HG02623 (cell line): ENCODE results near the gene TLR9.
A peak's percentile ranks its signal among the peaks of the same experiment; 100 is the strongest.

ENCODE experiments used
- ATAC-seq: cut with Tn5 transposase; IDR thresholded peaks from one replicate; pipeline ENCODE4 v1.9.1; 2021; ENCODE audit warnings: moderate library complexity; ENCODE audit not compliant: unreplicated experiment

TLR9 gene

GRCh38 chr3:52232279-52233107 is 7.0 kb upstream of the TLR9 start:
- no peak for ATAC-seq

DNA sequence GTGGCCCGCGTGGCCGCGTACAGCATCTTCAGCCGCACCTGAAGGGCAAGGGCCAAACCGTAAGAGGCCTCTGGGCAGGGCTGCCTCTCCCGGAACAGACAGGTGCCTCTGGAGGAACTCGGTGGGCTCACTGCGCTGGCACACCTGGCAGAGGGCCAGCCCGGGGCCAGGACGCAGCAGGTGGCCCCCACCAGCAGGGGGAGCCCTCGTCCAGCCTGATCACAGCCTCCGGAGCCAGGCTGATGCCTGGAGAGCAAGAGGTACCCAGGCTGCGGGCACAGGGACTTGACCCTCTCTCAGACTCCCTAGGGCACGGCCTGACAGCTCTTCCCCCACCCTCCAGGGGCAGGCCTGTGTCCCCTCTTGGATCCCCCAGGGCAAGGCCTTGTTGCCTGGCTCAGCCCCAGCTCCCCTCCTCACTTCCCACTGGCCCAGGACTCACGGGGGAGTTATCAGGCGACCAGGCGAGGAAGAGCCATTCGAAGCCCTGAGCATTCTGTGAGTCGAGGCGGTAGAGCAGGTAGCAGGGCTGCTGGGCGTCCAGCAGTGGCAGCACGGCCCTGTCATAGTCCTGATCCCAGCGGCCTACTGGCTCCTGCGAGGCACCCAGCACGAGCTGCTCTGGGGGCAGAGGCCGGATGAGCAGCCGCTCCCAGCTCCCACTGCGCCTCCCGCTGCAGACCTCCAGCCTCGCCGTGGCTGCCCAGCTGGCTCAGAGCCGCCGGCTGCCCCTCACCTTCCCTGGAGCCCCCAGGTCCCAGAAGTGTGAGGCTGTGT is 6.2 kb upstream of the TLR9 start:
- ATAC-seq, result peak; percentile 45

DNA sequence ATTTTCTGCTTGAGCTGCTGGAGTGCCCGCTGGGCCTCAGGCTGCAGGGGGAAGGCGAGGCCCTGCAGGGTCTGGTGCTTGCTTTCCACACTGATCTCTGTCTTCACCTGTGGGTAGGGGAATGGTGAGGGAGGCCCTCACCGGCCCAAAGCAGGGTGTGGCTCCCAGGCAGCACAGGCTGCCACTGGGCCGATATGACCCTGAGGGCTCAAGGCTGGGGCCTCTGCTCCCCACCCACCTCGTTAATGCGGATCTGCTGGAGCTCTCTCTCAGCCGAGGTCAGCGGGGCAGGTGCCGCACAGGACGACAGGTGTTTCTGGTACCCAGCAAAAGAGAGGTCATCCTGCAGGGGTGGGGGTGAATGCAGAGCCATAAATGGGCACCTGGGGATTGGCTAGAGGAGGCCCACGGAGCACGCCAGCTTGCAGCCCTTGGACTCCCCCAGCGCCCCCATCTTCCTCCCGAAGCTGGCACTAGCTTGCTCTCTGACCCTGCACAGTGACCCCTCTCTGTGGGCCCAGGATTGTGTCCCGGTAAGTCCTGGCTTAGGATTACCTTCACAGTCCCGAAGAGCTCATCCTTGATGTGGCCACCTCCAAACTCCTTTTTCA is 5.5 kb upstream of the TLR9 start:
- ATAC-seq, result no peak

DNA sequence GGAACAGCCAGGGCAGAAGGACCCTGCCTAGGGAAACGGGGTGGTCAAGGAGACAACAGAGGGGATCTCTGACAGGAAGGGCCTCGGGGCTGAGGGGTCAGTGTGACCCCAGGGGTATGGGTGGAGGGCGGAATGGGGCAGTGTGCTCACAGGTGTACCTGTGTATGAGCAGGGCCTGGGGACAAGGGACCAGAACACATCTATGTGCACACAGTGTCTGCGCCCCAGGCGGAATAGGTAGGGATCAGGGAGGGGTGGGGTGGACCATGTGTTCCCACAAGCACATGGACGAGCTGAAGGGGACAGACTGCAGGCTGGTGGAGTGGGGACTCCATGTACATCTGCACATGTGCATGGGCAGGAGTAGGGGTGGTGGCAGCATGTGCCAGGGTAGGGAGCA is 5.0 kb upstream of the TLR9 start:
- ATAC-seq, result no peak

- no peak for ATAC-seq
Observed at GRCh38 chr3:52229656-52230055, 4.2 kb upstream of the TLR9 start.

- no peak for ATAC-seq
Observed at GRCh38 chr3:52228751-52229291, 3.4 kb upstream of the TLR9 start.

- ATAC-seq, result no peak
Observed at GRCh38 chr3:52228266-52228665, 2.8 kb upstream of the TLR9 start.

DNA sequence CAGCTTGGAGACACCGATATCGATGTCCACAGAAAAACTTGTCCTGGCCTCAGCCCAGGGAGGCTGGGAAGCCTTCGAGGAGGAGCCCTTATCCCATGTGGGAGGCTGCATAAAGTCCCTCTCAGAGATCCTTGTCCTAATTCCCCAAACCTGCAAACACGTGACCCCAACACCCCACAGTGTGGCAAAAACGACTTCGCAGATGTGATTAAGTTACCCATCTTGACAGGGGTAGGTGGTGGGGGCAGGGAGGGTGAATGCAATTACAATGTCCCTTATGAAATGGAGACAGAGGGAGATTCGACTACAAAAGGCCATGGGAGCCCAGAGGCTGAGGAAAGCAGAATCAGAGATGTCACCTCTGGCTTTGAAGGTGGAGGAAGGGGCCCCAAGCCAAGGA is 2.3 kb upstream of the TLR9 start:
- ATAC-seq, result no peak

DNA sequence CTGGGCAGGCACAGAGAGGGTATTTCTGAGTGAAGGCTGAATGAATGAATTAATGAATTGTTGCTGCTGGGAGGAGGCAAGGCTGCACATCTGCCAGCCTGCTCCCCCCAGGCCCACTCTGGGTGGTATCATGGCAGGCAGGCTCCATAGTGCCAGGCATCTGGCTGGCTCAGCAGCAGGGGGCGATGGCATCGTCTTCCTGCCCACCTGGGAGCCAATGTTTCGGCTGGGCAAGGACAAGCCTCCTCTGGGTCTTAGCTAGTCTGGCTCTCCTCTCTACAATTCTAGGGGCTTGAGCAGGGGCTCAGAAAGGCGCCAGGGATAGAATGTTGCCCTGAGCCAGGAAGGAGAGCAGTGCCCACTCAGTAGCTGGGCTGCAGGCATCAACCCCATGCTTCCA is 1.7 kb upstream of the TLR9 start:
- ATAC-seq, result no peak

- ATAC-seq, result peak; percentile 6
Observed at GRCh38 chr3:52226229-52226817, 878 bp upstream of the TLR9 start.

DNA sequence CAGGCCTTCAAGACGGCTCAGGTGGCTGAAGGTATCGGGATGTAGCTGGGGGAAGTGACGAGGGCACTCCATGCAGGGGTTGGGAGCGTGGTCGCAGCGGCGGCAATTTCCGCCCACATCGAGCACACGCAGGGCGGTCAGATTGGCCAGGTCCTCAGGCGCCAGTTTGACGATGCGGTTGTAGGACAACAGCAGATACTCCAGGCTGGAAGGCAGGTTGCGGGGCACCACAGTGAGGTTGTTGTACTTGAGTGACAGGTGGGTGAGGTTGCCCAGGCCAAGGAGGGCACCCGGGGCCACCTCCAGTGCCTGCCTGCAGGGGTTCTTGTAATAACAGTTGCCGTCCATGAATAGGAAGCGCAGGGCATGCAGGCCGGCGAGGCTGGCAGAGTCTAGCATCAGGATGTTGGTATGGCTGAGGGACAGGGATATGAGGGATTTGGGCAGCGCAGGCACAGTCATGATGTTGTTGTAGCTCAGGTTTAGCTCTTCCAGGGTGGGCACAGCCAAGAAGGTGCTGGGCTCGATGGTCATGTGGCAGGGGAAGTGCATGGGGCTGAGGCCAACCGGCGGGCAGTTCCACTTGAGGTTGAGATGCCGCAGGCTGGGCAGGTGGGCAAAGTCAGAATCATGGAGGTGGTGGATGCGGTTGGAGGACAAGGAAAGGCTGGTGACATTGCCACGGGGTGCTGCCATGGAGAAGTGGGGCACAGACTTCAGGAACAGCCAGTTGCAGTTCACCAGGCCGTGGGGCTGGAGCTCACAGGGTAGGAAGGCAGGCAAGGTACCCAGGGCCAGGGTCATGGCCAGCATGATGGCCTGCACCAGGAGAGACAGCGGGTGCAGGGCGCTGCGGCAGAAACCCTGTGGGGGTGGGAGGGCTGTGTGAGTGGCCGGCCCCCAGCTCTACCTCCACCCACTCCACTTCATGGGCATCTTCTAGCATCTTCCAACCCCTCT is 1.7 kb downstream of the TLR9 start:
- ATAC-seq, result no peak

DNA sequence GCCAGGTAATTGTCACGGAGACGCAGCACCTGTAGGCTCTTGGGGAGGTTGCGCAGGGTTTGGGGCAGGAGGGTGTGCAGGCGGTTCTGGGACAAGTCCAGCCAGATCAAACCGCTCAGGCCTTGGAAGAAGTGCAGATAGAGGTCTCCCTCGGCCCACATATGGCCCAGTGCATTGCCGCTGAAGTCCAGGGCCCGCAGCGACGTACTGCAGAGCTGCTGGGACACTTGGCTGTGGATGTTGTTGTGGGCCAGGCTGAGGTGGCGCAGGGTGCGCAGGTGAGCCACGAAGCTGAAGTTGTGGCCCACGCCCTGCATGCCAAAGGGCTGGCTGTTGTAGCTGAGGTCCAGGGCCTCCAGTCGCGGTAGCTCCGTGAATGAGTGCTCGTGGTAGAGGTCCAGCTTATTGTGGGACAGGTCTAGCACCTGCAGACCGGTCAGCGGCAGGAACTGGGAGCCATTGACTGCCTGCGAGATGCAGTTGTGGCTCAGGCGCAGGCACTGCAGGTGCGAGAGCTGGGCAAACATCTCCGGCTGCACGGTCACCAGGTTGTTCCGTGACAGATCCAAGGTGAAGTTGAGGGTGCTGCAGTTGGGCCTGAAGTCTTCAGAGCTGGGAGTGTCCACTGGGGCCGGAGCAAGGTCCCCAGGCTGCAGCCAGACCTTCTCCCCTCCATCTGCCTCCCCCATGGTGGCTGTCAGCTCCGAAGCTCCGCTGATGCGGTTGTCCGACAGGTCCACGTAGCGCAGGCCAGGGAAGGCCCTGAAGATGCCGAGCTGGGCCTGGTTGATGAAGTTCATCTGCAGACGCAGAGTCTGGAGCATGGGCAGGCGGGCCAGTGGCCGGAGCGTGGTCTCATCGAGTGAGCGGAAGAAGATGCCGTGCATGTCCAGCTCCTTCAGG is 2.9 kb downstream of the TLR9 start:
- no peak for ATAC-seq

- ATAC-seq, result no peak
Observed at GRCh38 chr3:52221563-52222318, 3.7 kb downstream of the TLR9 start.

DNA sequence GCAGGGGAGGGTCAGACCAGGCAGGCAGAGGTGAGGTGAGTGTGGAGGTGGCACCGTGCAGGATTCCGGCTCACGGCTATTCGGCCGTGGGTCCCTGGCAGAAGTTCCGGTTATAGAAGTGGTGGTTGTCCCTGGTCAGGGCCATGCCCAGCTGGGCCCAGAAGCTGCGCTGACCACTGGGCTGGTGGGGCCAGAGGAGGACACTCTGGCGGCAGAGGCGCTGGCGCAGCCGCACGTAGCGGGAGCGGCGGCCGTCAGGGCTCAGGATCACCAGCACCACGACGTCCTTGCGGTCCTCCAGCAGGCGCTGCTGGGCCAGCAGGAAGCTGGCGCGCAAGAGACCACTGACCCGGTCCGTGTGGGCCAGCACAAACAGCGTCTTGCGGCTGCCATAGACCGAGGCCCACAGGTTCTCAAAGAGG is 4.3 kb downstream of the TLR9 start:
- no peak for ATAC-seq

GRCh38 chr3:52220380-52221026 is 4.9 kb downstream of the TLR9 start:
- no peak for ATAC-seq

- no peak for ATAC-seq
Observed at GRCh38 chr3:52218937-52219650, 6.4 kb downstream of the TLR9 start.

DNA sequence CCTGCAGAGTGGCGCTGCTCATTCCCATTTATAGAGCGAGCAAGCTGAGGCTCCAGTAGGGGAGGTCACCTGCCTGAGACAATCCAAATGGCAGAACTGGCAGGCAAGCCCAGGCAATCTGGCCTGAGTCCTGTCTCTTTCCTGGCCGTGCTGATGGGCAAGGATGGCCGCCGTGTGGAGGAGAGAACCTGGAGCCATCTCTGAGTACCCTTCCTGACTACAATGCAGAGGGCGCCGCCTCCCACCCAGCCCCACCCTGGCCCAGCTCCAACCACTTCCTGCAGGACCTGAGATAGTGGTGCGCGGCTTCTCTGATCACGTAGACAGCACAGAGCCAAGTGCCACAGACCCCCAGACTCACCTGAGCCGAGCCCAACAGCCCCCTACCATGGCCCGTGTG is 7.0 kb downstream of the TLR9 start:
- ATAC-seq, result no peak
